Ascending aorta (tissue), 2 donors: ENCODE results near the gene GPER1. TPM values are rescaled to one million over a fixed set of nuclear protein-coding genes. Genes with fewer than 3 reads are reported as not detected.
"Not testable (repeated sequence)": the region's sequence is repeated elsewhere in the genome, so short reads cannot be mapped to it uniquely, and the experiment has no call there.

Source experiments
- DNase-seq, 2 donors: peaks; one replicate each; pipeline ENCODE4 v3.0.0-alpha.2; 2019; ENCODE audit warnings: low spot score in 2 of 2
- H3K27ac ChIP-seq, 2 donors: fragments of 200-600 bp; sonication (generic); one replicate each; pipeline ENCODE4 v1.5.1; 2016 to 2017; ENCODE audit warnings: mild to moderate bottlenecking in 1 of 2
- H3K27me3 ChIP-seq: fragments of 200-600 bp; sonication (generic); one replicate; pipeline ENCODE4 v1.5.1; 2017
- H3K36me3 ChIP-seq, 2 donors: fragments of 200-600 bp; sonication (generic); one replicate each; pipeline ENCODE4 v1.5.1; 2016
- H3K4me1 ChIP-seq, 2 donors: fragments of 200-600 bp; sonication (generic); one replicate each; pipeline ENCODE4 v1.5.1; 2016 to 2017; ENCODE audit warnings: mild to moderate bottlenecking in 1 of 2
- H3K4me3 ChIP-seq, 2 donors: fragments of 200-600 bp; sonication (generic); one replicate each; pipeline ENCODE4 v1.5.1; 2016 to 2017; ENCODE audit warnings: mild to moderate bottlenecking in 1 of 2
- H3K9me3 ChIP-seq, 2 donors: fragments of 200-600 bp; sonication (generic); one replicate each; pipeline ENCODE4 v1.5.1; 2016
- CTCF ChIP-seq, 3 experiments: fragments of 200-600 bp in 2 of 3; fragments of 450-650 bp in 1 of 3; sonication (generic) in 2 of 3; IDR thresholded peaks; one replicate each; pipeline ENCODE4 v1.5.1; 2016 to 2019; ENCODE audit warnings: antibody characterized with exemption in 3 of 3, mild to moderate bottlenecking in 1 of 3, moderate library complexity in 1 of 3
- intact Hi-C: fragments of 100-400 bp; cut with DNase I; formaldehyde crosslinking; loops from one replicate; pipeline ENCODE4 v1.15.1; 2023
- total RNA-seq: library from RNA; depleted of rRNA; stranded (reverse); fragments of >200 nt; gene quantifications from one replicate; pipeline ENCODE4 v1.1.0, GENCODE V29; 2016

The GPER1 gene
- total RNA-seq, 1 donor from 2014 or later, result 11.3 TPM

- H3K27me3 ChIP-seq, result no peaks in the 10 kb centered on the region
- no peaks in the 10 kb centered on the region for H3K36me3 ChIP-seq
- intact Hi-C loops, result no loop called here
- H3K4me3 ChIP-seq, result no peak overlapping the region
- DNase-seq, result no peak
- peaks cover 0 to 4% of the 10 kb centered on the region in 2 donors for H3K4me1 ChIP-seq
- no peaks in the 10 kb centered on the region for H3K9me3 ChIP-seq
- no peak overlapping the region for H3K27ac ChIP-seq
- TF ChIP-seq CTCF (IDR thresholded peaks at IDR 0.05), result no peak
These were observed 17.3 kb upstream of the GPER1 start for GRCh38 chr7:1070544-1071011.

- no peak for TF ChIP-seq CTCF (IDR thresholded peaks at IDR 0.05)
- Histone ChIP-seq H3K4me1 (peaks cover 0 to 7% of the 10 kb centered on the region in 2 donors), H3K27me3 (no peaks in the 10 kb centered on the region), H3K9me3 (no peaks in the 10 kb centered on the region), H3K36me3 (no peaks in the 10 kb centered on the region), H3K4me3 (no peak overlapping the region), H3K27ac (no peak overlapping the region)
- intact Hi-C loops, result no loop called here
- no peak for DNase-seq
These were observed 16.1 kb upstream of the GPER1 start for GRCh38 chr7:1071731-1072254.

- intact Hi-C loops, result no loop called here
- Histone ChIP-seq H3K27ac (no peak overlapping the region), H3K9me3 (no peaks in the 10 kb centered on the region), H3K4me3 (no peak overlapping the region), H3K4me1 (peaks cover 0 to 10% of the 10 kb centered on the region in 2 donors), H3K27me3 (no peaks in the 10 kb centered on the region), H3K36me3 (no peaks in the 10 kb centered on the region)
- TF ChIP-seq CTCF (IDR thresholded peaks at IDR 0.05), result no peak
- DNase-seq, result no peak
These were observed 14.6 kb upstream of the GPER1 start for GRCh38 chr7:1073142-1073977.

GRCh38 chr7:1074018-1074417, 13.9 kb upstream of the GPER1 start:
- H3K27me3 ChIP-seq, H3K4me3 ChIP-seq, DNase-seq: not testable (repeated sequence)

GRCh38 chr7:1074593-1075431, 13.1 kb upstream of the GPER1 start:
- Histone ChIP-seq H3K9me3 (no peaks in the 10 kb centered on the region), H3K4me1 (peaks cover 0 to 10% of the 10 kb centered on the region in 2 donors), H3K27ac (no peak overlapping the region), H3K27me3 (no peaks in the 10 kb centered on the region), H3K36me3 (no peaks in the 10 kb centered on the region), H3K4me3 (no peak overlapping the region)
- DNase-seq, result no peak
- no peak for TF ChIP-seq CTCF (IDR thresholded peaks at IDR 0.05)
- intact Hi-C loops, result no loop called here

More at GRCh38 chr7:1074018-1074417, 13.9 kb upstream of the GPER1 start:
- H3K27ac ChIP-seq, H3K36me3 ChIP-seq, H3K9me3 ChIP-seq, intact Hi-C loops: not testable (repeated sequence)
- H3K4me1 ChIP-seq, result peaks cover 0 to 10% of the 10 kb centered on the region in 2 donors
